Kidney capillary endothelial cell (primary cell): ENCODE results near the gene DGLUCY.
"Not testable (repeated sequence)": the region's sequence is repeated elsewhere in the genome, so short reads cannot be mapped to it uniquely, and the experiment has no call there.

Experiments used
- DNase-seq: peaks from one replicate; pipeline ENCODE4 v3.0.0-alpha.2; 2018; ENCODE audit warnings: low spot score

DGLUCY gene, protein sequence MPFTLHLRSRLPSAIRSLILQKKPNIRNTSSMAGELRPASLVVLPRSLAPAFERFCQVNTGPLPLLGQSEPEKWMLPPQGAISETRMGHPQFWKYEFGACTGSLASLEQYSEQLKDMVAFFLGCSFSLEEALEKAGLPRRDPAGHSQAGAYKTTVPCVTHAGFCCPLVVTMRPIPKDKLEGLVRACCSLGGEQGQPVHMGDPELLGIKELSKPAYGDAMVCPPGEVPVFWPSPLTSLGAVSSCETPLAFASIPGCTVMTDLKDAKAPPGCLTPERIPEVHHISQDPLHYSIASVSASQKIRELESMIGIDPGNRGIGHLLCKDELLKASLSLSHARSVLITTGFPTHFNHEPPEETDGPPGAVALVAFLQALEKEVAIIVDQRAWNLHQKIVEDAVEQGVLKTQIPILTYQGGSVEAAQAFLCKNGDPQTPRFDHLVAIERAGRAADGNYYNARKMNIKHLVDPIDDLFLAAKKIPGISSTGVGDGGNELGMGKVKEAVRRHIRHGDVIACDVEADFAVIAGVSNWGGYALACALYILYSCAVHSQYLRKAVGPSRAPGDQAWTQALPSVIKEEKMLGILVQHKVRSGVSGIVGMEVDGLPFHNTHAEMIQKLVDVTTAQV

DNA sequence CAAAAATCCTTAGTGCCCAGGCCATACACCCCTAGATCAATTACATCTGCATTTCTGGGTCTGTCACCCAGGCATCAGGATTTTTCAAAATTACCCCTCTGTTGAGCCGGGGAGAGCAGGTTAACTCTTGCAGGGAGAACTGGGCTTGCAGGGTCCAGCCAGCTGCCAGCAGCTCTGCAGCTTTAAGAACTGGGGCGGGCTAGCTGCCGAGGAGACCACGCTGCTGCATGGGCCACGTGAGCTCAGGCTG, at the start of gene DGLUCY:
TSS of gene DGLUCY (plus strand) at position 245 of the 250 bp plus-strand sequence. CDS start 46,222 bp downstream, outside the sequence.
- DNase-seq, result no peak

DNA sequence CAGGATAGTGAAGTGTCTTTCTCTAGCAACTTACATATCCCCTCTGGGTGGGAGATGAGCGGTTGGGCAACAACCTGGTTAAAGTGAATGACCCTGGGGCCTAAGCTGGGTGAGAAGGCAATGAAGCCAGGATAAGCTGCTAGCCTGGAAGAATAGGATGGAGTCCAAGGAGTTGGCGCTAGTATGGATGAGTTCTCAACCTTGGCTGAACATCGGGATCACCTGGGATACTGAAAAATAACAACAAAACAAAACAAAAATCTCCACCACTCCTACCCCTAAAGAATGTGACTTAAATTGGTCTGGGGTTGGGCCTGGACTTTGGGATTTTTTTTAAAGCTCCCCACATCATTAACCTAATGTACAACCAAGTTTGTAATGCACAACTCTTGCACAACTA, 48.6 kb upstream of the DGLUCY start:
- DNase-seq, result no peak

DNA sequence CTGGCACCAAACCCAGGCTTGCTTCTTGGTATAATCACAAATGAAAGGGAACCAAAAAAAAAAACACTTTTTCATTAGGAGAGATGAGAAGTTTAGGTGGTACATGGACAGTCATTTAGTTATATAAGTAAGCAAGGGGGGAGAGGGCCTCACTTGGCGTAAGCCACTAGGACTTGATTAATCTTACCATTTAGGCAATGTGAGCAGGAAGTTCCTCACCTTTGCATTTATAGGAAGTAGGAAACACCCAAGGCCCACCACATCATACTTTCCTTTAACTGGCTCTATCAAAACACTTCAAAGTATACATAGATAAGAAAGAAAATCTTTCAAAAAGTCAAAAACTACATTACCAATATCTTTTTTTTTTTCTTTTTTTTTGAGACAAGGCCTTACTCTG, 46.7 kb upstream of the DGLUCY start:
- no peak for DNase-seq

DNA sequence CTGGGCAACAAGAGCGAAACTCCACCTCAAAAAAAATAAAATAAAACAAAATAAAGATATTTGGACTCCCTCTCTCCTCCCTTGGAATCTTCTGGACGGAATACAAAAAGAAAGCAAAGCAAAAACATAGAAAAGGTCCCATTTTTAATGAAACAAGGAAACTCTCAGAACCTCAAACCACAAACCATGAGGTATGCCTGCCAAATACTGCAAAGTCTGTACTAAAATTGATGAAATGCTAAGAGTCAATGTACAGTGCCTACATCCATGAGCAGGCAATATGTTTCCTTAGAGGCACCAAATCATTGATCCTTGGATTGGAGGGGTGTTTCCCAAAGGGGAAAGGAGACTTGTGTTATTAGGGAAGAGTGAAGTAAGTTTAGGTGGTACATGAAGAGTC, 45.2 kb upstream of the DGLUCY start:
- DNase-seq, result no peak

DNA sequence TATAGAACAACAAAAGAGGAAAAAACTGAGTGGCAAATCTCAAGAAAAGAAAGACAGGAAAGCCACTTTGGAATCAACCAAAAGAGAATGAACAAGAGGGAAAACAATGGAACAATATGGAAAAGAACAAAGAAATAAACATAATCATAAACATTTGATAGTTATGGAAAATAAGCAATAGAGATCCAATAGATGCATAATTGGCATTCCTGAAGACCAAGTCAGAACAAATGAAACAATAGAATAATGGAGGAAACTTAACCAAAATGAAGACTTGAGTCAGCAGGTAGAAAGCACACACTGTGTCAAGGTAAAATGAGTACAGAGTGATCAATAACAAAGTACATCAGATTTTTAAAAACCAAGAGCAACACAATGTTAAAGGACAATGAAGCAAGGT, 43.3 kb upstream of the DGLUCY start:
- DNase-seq, result no peak

DNA sequence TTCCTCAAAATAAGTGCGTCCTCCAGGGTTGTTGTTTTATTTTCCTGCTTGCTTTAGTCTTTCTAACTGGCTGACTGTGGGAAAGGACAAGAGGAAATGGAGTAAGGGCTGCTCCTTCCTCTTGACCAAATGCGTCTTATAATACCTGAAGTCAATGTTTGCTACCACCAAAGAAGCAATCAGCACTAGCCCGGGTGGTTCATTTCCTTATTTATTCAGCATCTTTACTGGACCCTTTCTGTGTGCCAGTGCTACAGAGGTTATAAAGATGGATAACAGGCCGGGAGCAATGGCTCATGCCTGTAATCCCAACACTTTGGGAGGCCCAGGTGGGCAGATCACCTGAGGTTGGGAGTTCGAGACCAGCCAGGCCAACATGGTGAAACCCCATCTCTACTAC, 38.3 kb upstream of the DGLUCY start:
- no peak for DNase-seq

DNA sequence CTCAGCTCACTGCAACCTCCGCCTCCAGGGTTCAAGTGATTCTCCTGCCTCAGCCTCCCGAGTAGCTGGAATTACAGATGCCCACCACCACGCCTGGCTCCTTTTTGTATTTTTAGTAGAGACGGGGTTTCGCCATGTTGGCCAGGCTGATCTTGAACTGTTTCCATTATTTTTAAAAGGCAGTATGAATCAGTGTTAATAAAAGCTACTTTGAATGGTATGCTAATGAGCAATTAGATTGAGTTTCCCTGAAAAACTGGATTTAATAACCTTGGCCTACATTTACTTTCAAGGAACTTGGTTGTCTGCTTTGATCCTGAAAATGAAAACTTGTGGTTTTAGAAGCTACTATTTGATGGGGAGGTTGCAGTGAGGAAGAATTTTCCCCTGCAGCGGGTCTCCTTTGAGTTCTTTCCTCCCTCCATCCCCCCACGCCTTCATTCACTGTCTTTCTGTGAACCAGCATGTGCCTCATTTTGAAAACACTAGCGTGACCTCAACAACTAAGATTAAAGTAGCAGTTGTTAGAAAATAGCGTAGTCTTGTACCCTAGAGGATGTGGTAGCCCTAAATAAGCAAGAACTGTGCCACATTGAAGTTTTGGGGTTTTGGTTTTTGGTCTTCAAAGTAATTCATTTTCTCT, 35.7 kb upstream of the DGLUCY start:
- no peak for DNase-seq

DNA sequence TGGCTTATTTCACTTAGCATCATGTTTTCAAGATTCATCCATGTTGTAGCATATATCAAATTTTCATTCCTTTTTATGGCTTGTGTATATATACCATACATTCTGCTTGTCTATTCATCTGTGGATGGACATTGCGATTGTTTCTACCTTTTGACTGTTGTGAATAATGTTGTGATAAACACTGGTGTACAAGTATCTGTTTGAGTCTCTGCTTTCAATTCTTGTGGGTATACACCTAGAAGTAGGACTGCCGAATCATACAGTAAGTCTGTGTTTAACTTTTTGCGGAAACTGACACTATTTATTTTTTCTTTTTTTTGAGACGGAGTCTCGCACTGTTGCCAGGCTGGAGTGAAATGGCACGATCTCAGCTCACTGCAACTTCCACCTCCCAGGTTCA, 33.8 kb upstream of the DGLUCY start:
- no peak for DNase-seq

DNA sequence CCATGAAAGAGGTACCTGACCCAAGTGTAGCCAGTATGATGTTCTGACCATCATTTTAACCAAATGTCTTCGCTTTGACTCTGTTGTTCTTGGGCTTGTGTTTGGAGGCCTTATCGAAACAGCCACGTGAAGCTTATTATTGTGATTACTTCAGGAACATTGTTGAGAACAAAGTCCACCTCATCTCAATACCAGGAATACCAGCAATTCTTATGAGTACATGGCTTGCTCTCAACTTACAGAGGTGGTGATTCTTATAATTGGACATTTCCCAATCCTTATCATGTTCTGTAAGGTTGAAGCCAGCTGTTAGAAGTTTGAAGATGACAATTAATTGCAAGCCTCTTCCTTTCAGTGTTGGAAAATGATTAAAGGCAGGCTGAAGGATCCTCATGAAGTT, 31.6 kb upstream of the DGLUCY start:
- no peak for DNase-seq

DNA sequence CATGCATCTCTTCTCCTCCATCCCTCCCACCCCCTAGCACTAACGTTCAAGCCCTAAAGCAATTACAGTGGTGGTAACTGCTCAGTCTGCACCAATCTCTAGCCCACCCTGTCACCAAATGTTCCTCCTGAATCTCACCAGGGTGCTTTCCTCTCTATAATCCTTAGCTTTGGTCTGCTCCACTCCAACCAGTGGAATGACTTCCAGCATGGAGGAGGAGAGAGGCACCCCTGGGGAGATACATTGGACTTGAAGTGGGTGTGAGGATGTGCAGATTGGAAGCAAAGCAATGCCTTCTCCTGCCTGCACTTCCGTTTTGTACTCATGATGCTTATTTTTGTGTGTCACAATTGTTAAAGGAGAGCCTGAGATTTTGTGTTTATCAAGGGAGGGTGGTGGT, 29.4 kb upstream of the DGLUCY start:
- DNase-seq, result no peak

DNA sequence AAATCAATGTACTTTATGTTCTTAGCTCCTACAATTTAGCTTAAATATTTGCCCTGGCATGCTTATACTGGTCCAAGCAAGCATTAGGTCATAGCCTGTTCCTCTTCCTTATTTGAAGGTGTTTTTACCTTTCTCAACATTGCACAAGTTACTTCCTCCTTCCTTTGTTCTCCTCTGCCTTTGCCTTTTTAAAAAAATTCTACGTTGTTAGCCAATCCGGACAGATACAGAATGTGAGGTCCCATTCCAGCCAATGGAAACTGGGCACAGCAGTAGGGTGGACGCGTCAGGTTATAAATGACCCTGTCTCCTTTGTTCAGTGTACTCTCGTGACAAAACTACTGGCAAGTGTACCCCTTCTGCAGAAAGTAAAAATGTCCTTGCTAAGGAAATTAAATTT, 26.4 kb upstream of the DGLUCY start:
- DNase-seq, result not testable (repeated sequence)

DNA sequence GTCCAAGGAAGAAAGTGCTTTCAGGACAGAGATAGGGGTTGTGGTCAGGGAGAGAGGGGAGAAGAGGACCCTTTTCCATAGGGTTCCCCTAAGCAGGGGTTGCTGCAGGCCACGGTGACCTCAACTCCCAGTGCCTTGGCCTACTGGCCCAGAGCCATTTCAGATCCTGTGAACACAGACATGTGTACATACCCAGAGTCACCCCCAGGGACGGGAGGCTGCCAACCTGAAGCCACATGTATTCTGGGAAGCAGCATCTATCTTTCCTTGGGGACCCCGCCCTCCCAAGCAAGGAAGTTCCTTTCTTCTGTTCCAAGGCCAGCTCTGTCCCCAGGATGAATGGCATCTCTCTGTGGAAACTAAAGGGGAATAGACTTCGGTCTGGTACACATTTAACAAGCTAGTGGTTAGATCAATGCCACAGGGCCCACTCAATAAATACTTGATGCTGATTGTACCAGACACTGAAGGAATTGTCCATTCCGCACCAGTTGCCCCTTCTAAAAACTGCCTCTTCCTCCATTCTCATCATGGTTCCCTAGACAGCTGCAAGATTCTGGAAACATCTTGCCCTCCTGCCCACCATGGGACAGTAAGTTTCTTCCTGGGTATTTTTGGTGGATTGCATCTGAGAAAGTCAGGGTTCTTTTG, 25.2 kb upstream of the DGLUCY start:
- no peak for DNase-seq

DNA sequence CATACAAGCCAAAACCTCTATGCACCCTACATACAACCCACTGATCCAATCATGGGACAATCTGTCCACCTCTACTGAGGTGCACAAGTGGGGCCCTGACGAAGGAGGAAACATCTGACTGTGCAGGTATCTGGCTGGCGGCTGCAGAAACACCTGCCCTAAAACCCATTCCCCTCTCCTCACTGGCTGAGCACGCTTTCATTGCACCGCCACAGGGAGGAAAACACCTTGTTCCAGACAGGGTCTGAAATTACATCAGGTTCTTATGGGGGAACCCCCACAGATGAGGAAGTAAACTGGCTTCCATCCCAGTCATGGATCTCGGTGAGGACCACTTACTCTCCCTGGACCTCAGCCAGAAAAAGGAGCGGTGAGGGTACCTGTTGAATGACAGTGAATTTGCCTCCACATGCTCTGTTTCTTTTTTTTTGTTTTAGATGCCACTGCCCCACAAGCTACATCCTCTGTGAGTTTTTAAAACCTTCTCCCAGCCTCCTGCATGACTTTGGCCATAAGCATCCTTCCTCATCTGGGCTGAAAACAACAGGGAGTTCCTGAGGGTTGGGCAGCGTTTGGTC, 23.8 kb upstream of the DGLUCY start:
- DNase-seq, result no peak

DNA sequence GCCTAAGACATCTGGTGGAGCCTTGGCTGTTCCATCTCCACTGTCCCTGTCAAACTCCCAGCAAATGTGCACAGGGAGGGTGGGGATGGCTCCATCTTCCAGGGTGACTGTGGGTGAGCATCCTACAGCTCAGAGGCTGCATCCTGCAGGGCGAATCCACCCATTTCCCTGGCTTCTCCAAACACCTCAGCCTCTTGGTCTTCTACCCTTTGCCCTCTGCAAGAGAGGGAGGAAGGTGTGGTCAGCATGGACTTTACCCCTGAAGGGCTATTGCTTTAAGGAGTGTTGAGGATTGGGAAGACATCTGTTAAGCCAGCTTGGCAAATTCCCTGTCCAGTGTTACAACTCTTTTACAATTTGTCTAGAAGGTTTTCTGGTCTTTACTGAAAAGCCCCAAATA, 23.1 kb upstream of the DGLUCY start:
- no peak for DNase-seq

DNA sequence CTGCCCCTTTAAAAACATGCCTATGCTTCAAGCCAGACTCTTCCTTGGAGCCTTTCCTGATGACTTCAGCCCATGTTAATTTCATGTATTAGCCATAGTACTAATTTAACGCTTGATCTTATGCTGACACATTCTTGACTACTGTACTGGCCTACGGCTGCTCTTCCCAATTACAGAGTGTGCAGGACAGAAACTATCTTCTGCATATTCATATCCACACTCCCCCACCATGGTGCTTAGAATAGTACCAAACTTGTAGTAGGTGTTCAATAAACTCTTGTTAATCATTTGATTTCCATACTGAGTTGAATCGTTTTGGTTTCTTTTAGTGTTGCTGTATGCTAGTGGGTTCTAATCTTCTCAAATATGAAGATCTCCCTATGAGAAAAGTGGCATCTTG, 21.8 kb upstream of the DGLUCY start:
- no peak for DNase-seq

DNA sequence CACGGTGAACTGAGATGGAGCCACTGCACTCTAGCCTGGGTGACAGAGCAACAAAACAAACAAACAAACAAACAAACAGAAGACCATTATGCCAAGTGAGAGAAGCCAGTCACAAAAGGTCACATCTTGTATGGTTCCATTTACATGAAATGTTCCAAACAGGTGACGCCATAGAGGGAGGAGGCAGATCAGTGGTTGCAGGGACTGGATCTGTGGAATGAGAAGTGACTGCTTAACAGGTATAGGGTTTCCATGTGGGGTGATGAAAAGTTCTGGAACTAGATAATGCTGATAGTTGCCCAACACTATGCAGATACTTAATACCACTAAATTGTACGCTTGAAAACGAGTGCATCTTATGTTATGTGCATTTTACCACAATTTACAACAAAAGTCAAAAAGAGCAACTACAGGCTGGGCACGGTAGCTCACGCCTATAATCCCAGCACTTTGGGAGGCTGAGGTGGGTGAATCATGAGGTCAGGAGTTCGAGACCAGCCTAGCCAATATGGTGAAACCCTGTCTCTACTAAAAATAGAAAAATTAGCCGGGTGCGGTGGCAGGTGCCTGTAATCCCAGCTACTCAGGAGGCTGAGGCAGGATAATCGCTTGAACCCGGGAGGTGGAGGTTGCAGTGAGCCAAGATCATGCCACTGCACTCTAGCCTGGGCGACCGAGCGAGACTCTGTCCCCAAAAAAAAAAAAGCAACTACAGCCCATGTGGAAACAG, 20.0 kb upstream of the DGLUCY start:
- DNase-seq, result not testable (repeated sequence)

DNA sequence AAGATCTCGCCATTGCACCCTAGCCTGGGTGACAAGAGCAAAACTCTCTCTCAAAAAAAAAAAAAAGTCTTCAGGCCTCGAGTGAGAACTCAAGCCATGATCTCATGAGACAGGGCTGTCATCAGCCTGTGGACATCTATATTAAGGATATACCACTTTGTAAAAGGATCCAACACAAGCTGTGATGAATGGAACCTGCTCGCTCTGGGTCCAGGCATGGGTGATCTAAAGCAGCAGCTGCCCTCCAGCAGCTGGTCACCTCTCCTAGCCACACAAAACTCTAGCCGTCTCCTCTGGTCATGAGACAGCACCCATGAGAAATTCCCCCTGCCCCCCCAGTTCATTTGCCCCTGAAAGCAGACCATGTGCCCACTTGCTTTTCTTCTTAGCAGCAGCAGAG, 19.1 kb upstream of the DGLUCY start:
- DNase-seq, result no peak

DNA sequence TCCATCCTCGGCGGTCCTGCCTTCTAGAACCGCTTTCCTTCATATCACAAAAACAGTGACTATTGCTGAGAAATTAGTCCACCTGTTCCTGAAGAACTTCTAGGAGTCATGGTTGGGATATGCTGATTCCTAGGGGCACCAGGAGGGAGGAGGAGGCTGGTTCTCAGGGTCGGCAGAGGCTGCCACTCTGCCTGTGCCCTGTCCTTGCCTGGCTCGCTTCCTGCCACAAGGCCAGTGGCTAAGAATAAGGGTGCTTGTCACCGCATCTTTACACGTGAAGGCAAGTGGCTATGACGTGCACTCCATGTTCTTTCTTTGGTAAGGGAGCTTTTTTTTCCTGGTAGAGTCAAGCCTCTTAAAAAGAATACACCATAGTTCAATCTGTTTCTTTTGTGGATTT, 18.7 kb upstream of the DGLUCY start:
- no peak for DNase-seq

DNA sequence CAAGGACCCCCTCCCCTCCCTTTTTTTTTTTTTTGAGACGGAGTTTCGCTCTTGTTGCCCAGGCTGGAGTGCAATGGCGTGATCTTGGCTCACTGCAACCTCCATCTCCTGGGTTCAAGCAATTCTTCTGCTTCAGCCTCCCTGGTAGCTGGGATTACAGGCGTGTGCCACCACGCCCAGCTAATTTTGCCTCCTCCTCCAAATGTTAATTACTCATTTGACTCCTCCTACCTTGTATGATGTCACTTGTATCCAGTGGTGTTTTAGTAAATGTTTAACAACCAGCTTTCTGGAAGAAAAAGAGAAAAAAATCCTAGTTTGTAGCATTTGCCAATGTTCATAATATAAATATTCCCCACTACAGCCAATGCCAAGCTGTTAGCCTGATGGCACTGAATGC, 16.2 kb upstream of the DGLUCY start:
- not testable (repeated sequence) for DNase-seq

DNA sequence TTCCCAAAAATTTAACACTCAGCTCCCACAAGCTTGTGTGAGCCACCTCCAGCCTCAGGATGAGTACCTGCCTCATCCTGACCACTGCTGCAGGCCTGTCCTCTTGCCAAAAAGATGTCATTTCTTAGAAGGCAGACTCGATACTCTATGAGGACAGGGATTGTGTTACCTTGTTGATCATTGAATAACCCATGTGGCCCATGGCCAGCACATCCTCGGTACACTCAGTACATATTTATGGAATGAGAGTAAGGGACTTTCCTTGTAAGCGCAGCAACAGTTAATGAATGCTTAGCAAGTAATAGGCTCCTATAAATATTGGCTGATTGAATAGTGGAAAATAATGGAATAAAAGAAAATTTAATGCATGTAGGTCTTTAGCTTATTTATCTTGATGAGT, 15.3 kb upstream of the DGLUCY start:
- DNase-seq, result no peak

DNA sequence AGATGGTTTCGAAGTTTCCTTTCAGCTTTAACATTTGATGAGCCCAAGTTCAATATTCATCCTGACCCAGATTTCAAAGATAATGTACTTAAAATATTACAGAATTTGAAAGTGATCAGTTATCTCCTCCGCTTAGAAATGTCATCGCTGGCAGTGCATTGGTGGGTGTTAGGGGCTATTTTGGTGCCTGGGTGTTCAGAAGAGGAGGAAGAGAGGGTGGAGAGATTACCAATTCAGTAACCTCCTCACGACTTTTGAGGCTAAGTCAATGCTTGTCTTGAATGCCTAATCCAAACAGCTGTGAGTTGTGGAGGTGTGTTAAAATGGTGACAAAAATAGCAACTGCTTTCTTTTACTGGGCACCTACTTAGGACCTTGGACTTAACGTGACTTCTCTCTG, 13.8 kb upstream of the DGLUCY start:
- no peak for DNase-seq

DNA sequence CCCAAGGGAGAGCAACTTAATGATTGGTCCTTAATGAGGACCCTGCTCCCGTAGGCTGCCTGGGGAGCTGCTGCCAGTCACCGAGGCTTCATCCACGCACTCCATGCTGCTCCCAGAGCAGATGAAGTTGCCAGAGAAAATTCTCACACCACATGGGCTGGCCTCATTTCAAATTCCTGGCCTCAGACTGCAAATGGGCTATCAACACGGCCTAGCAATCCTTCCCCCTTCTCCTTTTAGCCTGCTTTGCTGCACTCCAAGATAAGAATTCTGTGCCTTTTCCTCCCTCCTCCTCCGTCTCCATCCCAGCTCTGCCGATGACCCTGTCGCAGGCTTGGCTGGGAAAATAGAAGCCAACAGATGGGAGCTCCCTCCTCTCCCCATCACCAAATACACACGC, 10.8 kb upstream of the DGLUCY start:
- DNase-seq, result no peak
